Natural killer cell (primary cell): ENCODE measurements around the gene HNRNPU. TPM values are rescaled to one million over a fixed set of nuclear protein-coding genes. Genes with fewer than 3 reads are reported as not detected.

Source experiments
- ATAC-seq, 3 donors: fragments of 150-1000 bp in 2 of 3; fragments of 200-7000 bp in 1 of 3; cut with Tn5 transposase; 1 replicate in 1 of 3; 2 replicates in 2 of 3; pipeline ENCODE4 v1.10.0; 2021; ENCODE audit warnings: mild to moderate bottlenecking in 2 of 3, moderate library complexity in 2 of 3
- DNase-seq, 2 donors: peaks; one replicate each; pipeline versions ENCODE4 v3.0.0 to v3.0.0-alpha.2; 2013 to 2021; ENCODE audit warnings: mixed read lengths in 1 of 2
- H3K27ac ChIP-seq: one replicate; pipeline ENCODE4 v1.5.1; 2013; ENCODE audit warnings: mild to moderate bottlenecking, low read length
- H3K27me3 ChIP-seq: one replicate; pipeline ENCODE4 v1.6.1; 2013; ENCODE audit warnings: low read length; ENCODE audit not compliant: control insufficient read depth, insufficient read depth
- H3K36me3 ChIP-seq: one replicate; pipeline ENCODE4 v1.6.1; 2013; ENCODE audit warnings: low read length; ENCODE audit not compliant: control insufficient read depth, insufficient read depth
- H3K4me1 ChIP-seq: one replicate; pipeline ENCODE4 v1.6.1; 2013; ENCODE audit warnings: low read length; ENCODE audit not compliant: control insufficient read depth, insufficient read depth
- H3K4me3 ChIP-seq: one replicate; pipeline ENCODE4 v1.5.1; 2013; ENCODE audit warnings: low read length
- H3K9me3 ChIP-seq: one replicate; pipeline ENCODE4 v1.6.1; 2013; ENCODE audit warnings: low read length; ENCODE audit not compliant: control insufficient read depth, insufficient read depth
- H3K27ac Mint-ChIP-seq, 2 donors: one replicate each; pipeline ENCODE4 v1.8.0; 2022; ENCODE audit warnings: mild to moderate bottlenecking in 2 of 2, mixed read lengths in 2 of 2, moderate library complexity in 1 of 2
- H3K27me3 Mint-ChIP-seq, 2 donors: one replicate each; pipeline ENCODE4 v1.8.0; 2022; ENCODE audit warnings: low read depth in 2 of 2, mixed read lengths in 2 of 2
- H3K36me3 Mint-ChIP-seq: one replicate; pipeline ENCODE4 v1.8.0; 2022; ENCODE audit warnings: mixed read lengths
- H3K4me1 Mint-ChIP-seq, 2 donors: one replicate each; pipeline ENCODE4 v1.8.0; 2022; ENCODE audit warnings: mixed read lengths in 2 of 2
- H3K4me3 Mint-ChIP-seq: one replicate; pipeline ENCODE4 v1.8.0; 2022; ENCODE audit warnings: mild to moderate bottlenecking, moderate library complexity, mixed read lengths
- H3K9me3 Mint-ChIP-seq, 2 donors: one replicate each; pipeline ENCODE4 v1.8.0; 2022; ENCODE audit warnings: mixed read lengths in 2 of 2
- WGBS: methylation state at CpG from one replicate; pipeline ENCODE4 v1.1.7; 2013; ENCODE audit warnings: missing lambda C conversion rate; ENCODE audit not compliant: insufficient coverage; 5-methylcytosine and 5-hydroxymethylcytosine counted together
- intact Hi-C: fragments of 100-400 bp; cut with micrococcal nuclease; formaldehyde crosslinking; loops from one replicate; pipeline ENCODE4 v1.14.2; 2022
- total RNA-seq, 4 donors: library from RNA; stranded (reverse); fragments of 120-200 nt in 1 of 4; gene quantifications; one replicate each; pipeline versions ENCODE4 v1.2.3 to v1.2.4, GENCODE V29; 2013 to 2022
- TF ChIP-seq, protein P1 (sequence below): fragments of 200-600 bp; IDR thresholded peaks from one replicate; pipeline ENCODE4 v1.8.0; 2022; ENCODE audit warnings: antibody characterized with exemption

HNRNPU gene
- total RNA-seq, 3 donors from 2014 or later (not counting 1 experiment from before 2014, with no cell fraction given) = 467 to 603 (median 504) TPM

DNA sequence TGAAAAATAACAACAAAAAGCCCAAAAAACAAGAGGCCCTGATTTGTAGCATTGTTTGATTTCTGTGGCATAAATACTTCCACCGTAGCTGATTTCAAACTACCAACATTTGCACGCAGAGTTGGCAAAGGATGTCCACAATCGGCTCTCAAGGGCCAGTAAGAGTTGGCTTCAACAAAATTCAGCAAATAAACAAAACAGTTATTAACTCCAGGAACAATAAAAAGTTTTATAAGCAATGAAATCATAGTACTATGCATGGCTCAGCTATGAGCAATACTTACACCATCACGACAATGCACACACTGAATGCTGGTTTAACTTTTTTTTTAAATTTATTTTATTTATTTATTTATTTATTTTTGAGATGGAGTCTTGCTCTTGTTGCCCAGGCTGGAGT, 37.6 kb downstream of the HNRNPU start:
- H3K27me3 ChIP-seq = no peaks in the 10 kb centered on the region
- no peak overlapping the region for H3K27ac ChIP-seq
- ATAC-seq (no peak), DNase-seq (no peak)
- Mint-ChIP-seq H3K27me3 (no peaks in the 10 kb centered on the region), H3K27ac (no peak overlapping the region), H3K4me3 (no peak overlapping the region), H3K36me3 (no peaks in the 10 kb centered on the region), H3K9me3 (no peaks in the 10 kb centered on the region), H3K4me1 (no peaks in the 10 kb centered on the region)
- no peaks in the 10 kb centered on the region for H3K36me3 ChIP-seq
- WGBS = 93% methylated on average over 3 of the region's 4 CpGs
- intact Hi-C loops = no loop called here
- no peak overlapping the region for H3K4me3 ChIP-seq
- no peaks in the 10 kb centered on the region for H3K9me3 ChIP-seq
- H3K4me1 ChIP-seq = no peaks in the 10 kb centered on the region
- TF ChIP-seq, protein P1, sequence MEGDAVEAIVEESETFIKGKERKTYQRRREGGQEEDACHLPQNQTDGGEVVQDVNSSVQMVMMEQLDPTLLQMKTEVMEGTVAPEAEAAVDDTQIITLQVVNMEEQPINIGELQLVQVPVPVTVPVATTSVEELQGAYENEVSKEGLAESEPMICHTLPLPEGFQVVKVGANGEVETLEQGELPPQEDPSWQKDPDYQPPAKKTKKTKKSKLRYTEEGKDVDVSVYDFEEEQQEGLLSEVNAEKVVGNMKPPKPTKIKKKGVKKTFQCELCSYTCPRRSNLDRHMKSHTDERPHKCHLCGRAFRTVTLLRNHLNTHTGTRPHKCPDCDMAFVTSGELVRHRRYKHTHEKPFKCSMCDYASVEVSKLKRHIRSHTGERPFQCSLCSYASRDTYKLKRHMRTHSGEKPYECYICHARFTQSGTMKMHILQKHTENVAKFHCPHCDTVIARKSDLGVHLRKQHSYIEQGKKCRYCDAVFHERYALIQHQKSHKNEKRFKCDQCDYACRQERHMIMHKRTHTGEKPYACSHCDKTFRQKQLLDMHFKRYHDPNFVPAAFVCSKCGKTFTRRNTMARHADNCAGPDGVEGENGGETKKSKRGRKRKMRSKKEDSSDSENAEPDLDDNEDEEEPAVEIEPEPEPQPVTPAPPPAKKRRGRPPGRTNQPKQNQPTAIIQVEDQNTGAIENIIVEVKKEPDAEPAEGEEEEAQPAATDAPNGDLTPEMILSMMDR = no peak

DNA sequence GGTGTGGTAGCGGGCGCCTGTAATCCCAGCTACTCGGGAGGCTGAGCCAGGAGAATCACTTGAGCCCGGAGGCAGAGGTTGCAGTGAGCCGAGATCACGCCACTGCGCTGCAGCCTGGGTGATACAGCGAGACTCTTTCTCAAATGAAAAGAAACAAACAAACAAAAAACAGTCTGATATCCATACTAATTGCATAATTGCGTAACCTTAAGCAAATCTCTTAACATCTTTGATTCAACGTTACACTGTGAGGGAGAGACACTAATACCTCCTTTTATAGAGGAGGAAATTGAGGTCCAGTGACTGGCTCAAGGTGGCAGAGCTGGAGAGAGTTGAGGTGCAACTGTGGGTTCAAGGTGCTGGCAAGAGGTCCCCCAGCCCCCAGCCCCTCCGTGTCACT, 41.5 kb downstream of the HNRNPU start:
- no peak overlapping the region for H3K4me3 Mint-ChIP-seq
- no peaks in the 10 kb centered on the region for H3K36me3 Mint-ChIP-seq
- no peak overlapping the region for H3K27ac ChIP-seq
- H3K4me1 ChIP-seq = no peaks in the 10 kb centered on the region
- H3K27me3 Mint-ChIP-seq = no peaks in the 10 kb centered on the region
- no peaks in the 10 kb centered on the region for H3K36me3 ChIP-seq
- no peaks in the 10 kb centered on the region for H3K27me3 ChIP-seq
- WGBS = 96% methylated on average over 9 of the region's 11 CpGs
- no peak for DNase-seq
- ATAC-seq = no peak
- H3K4me1 Mint-ChIP-seq = no peaks in the 10 kb centered on the region
- H3K9me3 ChIP-seq = no peaks in the 10 kb centered on the region
- no peaks in the 10 kb centered on the region for H3K9me3 Mint-ChIP-seq
- no peak overlapping the region for H3K27ac Mint-ChIP-seq
- intact Hi-C loops = no loop called here
- H3K4me3 ChIP-seq = no peak overlapping the region
- TF ChIP-seq, protein P1 = no peak

DNA sequence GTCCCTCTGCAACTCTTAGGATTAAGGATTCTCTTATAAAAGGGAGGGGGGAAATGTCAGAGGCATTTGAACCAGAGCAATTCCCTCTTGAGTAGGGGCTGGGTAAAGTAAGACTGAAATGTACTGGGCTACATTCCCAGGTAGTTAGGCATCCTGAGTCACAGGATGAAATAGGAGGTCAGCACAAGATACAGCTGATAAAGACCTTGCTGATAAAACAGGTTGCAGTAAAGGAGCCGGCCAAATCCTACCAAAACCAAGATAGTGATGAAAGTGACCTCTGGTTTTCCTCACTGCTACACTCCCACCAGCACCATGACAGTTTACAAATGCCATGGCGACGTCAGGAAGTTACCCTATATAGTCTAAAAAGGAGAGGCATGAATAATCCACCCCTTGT, 43.2 kb downstream of the HNRNPU start:
- peaks cover 0 to 5% of the 10 kb centered on the region in 2 donors for H3K27me3 Mint-ChIP-seq
- no peaks in the 10 kb centered on the region for H3K36me3 ChIP-seq
- no peak overlapping the region for H3K4me3 ChIP-seq
- no peaks in the 10 kb centered on the region for H3K36me3 Mint-ChIP-seq
- no peaks in the 10 kb centered on the region for H3K4me1 ChIP-seq
- no peaks in the 10 kb centered on the region for H3K9me3 Mint-ChIP-seq
- no peak overlapping the region for H3K27ac Mint-ChIP-seq
- ATAC-seq (no peak), DNase-seq (no peak)
- H3K4me1 Mint-ChIP-seq = no peaks in the 10 kb centered on the region
- 67% methylated on average over 1 of the region's 3 CpGs for WGBS
- intact Hi-C loops = no loop called here
- TF ChIP-seq, protein P1 = no peak
- H3K9me3 ChIP-seq = no peaks in the 10 kb centered on the region
- H3K27ac ChIP-seq = no peak overlapping the region
- no peak overlapping the region for H3K4me3 Mint-ChIP-seq
- H3K27me3 ChIP-seq = no peaks in the 10 kb centered on the region

DNA sequence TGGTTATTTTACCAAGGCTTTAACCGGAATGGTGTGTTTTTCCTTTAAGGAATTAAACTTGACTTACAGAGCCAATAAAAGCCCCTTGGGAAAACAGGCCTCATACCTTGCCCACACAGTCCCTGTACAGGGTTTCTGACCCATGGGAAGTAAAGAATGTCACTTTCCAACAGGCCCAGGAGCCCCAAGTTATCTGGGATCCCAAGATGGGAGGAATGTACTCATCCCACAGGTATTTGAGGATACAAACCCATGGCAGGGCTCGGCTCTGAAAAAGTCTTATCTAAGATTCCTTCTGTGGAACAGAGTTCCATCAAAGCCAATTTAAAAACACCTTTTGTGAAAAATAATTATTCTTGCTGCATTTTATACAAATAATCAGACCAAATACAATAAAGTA, 44.2 kb downstream of the HNRNPU start:
- H3K27ac Mint-ChIP-seq = no peak overlapping the region
- 86% methylated on average over 2 of the region's 2 CpGs for WGBS
- no peak overlapping the region for H3K4me3 Mint-ChIP-seq
- DNase-seq (no peak), ATAC-seq (no peak)
- intact Hi-C loops = no loop called here
- TF ChIP-seq, protein P1 = no peak
- peaks cover 0 to 13% of the 10 kb centered on the region in 2 donors for H3K27me3 Mint-ChIP-seq
- peaks cover 0 to 7% of the 10 kb centered on the region in 2 donors for H3K4me1 Mint-ChIP-seq
- H3K36me3 ChIP-seq = no peaks in the 10 kb centered on the region
- no peaks in the 10 kb centered on the region for H3K36me3 Mint-ChIP-seq
- H3K27ac ChIP-seq = no peak overlapping the region
- peaks cover 4% of the 10 kb centered on the region for H3K4me1 ChIP-seq
- H3K4me3 ChIP-seq = no peak overlapping the region
- no peaks in the 10 kb centered on the region for H3K9me3 ChIP-seq
- no peaks in the 10 kb centered on the region for H3K27me3 ChIP-seq
- no peaks in the 10 kb centered on the region for H3K9me3 Mint-ChIP-seq
